Gastroesophageal sphincter (tissue), 4 donors: ENCODE data around the gene PORCN. TPM values are rescaled to one million over a fixed set of nuclear protein-coding genes. Genes with fewer than 3 reads are reported as not detected.
A peak's percentile ranks its signal among the peaks of the same experiment; 100 is the strongest.

Experiments
- ATAC-seq: fragments of 150-250 bp; one replicate; pipeline ENCODE4 v1.9.1; 2016; ENCODE audit warnings: mild to moderate bottlenecking, moderate library complexity
- H3K27ac ChIP-seq, 4 donors: fragments of 200-600 bp; sonication (generic) in 3 of 4; 1 replicate in 3 of 4; 2 replicates in 1 of 4; pipeline ENCODE4 v1.5.1; 2016 to 2019
- H3K27me3 ChIP-seq: fragments of 200-600 bp; sonication (generic); one replicate; pipeline ENCODE4 v1.5.1; 2019
- H3K36me3 ChIP-seq, 2 donors: fragments of 200-600 bp; sonication (generic); one replicate each; pipeline ENCODE4 v1.5.1; 2019; ENCODE audit warnings: control low read depth in 1 of 2
- H3K4me1 ChIP-seq, 3 donors: fragments of 200-600 bp; sonication (generic); 1 replicate in 2 of 3; 2 replicates in 1 of 3; pipeline ENCODE4 v1.5.1; 2016 to 2019; ENCODE audit warnings: control low read depth in 2 of 3
- H3K4me3 ChIP-seq, 2 donors: fragments of 200-600 bp; sonication (generic); one replicate each; pipeline ENCODE4 v1.5.1; 2019; ENCODE audit warnings: mild to moderate bottlenecking in 1 of 2, moderate library complexity in 1 of 2
- H3K9me3 ChIP-seq, 3 donors: fragments of 200-600 bp; sonication (generic); one replicate each; pipeline ENCODE4 v1.5.1; 2017 to 2019; ENCODE audit warnings: control low read depth in 2 of 3
- CTCF ChIP-seq, 4 experiments: fragments of 200-600 bp in 2 of 4; fragments of 450-650 bp in 2 of 4; sonication (generic) in 1 of 4; IDR thresholded peaks; one replicate each; pipeline ENCODE4 v1.5.1; 2017 to 2019; ENCODE audit warnings: antibody characterized with exemption in 4 of 4, mild to moderate bottlenecking in 2 of 4, moderate library complexity in 2 of 4
- EP300 ChIP-seq: sonication (generic); formaldehyde crosslinking; IDR thresholded peaks from one replicate; pipeline ENCODE4 v1.6.1; 2017; ENCODE audit warnings: antibody characterized with exemption, mild to moderate bottlenecking
- POLR2A ChIP-seq, 2 donors: fragments of 450-650 bp; IDR thresholded peaks; one replicate each; pipeline ENCODE4 v1.6.1; 2017; ENCODE audit warnings: antibody characterized with exemption in 2 of 2, mild to moderate bottlenecking in 2 of 2, moderate library complexity in 1 of 2
- POLR2AphosphoS5 ChIP-seq: sonication (generic); formaldehyde crosslinking; IDR thresholded peaks from one replicate; pipeline ENCODE4 v1.6.1; 2017; ENCODE audit warnings: antibody characterized with exemption
- WGBS, 2 donors: methylation state at CpG; one replicate each; pipeline ENCODE4 v1.1.5; 2018; ENCODE audit warnings: low coverage in 1 of 2; 5-methylcytosine and 5-hydroxymethylcytosine counted together
- total RNA-seq, 4 donors: library from RNA; depleted of rRNA; stranded (reverse); fragments of >200 nt; gene quantifications; one replicate each; pipeline ENCODE4 v1.1.0, GENCODE V29; 2016

Gene PORCN
- total RNA-seq, 4 donors from 2014 or later, result 9.4 to 21.0 (median 13.2) TPM

DNA sequence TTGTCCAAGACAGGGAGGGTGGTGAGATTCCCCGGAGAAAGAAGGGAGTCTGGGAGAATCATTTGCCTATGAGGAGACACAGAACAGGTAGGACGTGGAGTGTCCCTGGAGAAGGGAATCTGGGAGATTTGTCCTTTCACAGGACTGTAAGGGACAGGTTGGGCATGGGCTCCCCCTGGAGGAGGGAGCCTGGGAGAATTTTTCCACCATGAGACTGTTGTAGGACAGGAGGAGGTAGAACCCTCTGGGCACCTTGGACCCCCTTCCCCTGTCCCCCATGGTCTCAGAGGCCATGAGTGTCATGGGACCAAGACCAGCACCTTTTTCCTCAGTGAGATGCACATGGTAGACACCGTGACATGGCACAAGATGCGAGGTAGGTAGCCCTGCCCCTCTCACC lies 2.8 kb downstream of the PORCN start:
- Histone ChIP-seq H3K27ac (no peak overlapping the region), H3K27me3 (no peaks in the 10 kb centered on the region), H3K36me3 (peaks cover 0 to 27% of the 10 kb centered on the region in 2 donors), H3K4me1 (peaks cover 0 to 11% (median 0%) of the 10 kb centered on the region in 3 donors), H3K9me3 (no peaks in the 10 kb centered on the region), H3K4me3 (no peak overlapping the region)
- ATAC-seq, result no peak
- WGBS, 2 donors, result 52% methylated on average over 4 of the region's 4 CpGs; no CpG with 5 or more reads in 1 of the 2 donors
- TF ChIP-seq POLR2A (IDR thresholded peaks at IDR 0.05) (no peak), CTCF (IDR thresholded peaks at IDR 0.05) (peak in 1 of 4 experiments; percentile 33)

DNA sequence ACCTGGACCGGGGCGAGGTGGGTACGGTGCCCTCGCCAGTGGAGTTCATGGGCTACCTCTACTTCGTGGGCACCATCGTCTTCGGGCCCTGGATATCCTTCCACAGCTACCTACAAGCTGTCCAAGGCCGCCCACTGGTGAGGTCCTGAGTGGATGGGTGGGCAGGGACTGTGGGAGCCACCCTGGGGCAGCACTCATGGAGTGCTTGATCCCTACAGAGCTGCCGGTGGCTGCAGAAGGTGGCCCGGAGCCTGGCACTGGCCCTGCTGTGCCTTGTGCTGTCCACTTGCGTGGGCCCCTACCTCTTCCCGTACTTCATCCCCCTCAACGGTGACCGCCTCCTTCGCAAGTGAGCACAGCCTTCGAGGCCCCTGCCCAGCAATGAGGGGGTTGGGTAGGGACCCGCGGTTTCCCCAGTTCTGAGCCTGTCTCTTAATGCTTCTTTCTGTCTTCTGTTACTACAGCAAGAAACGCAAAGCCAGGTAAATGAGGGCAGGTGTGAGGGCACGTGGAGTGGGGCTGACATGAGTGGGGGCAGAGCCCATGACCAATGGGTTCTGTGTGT lies 3.7 kb downstream of the PORCN start:
- no peak overlapping the region for H3K4me3 ChIP-seq
- TF ChIP-seq CTCF (IDR thresholded peaks at IDR 0.05) (no peak), POLR2AphosphoS5 (no peak), POLR2A (IDR thresholded peaks at IDR 0.05) (no peak), EP300 (no peak)
- no peaks in the 10 kb centered on the region for H3K27me3 ChIP-seq
- no CpG with 5 or more reads among the region's 20 CpGs for WGBS, 2 donors
- peaks cover 0 to 11% (median 0%) of the 10 kb centered on the region in 3 donors for H3K4me1 ChIP-seq
- H3K36me3 ChIP-seq, result peaks cover 0 to 36% of the 10 kb centered on the region in 2 donors
- ATAC-seq, result no peak
- no peaks in the 10 kb centered on the region for H3K9me3 ChIP-seq
- no peak overlapping the region for H3K27ac ChIP-seq

- TF ChIP-seq CTCF (IDR thresholded peaks at IDR 0.05) (no peak), POLR2A (IDR thresholded peaks at IDR 0.05) (no peak), EP300 (no peak), POLR2AphosphoS5 (no peak)
- Histone ChIP-seq H3K4me1 (peaks cover 0 to 11% (median 0%) of the 10 kb centered on the region in 3 donors), H3K9me3 (no peaks in the 10 kb centered on the region), H3K27me3 (no peaks in the 10 kb centered on the region), H3K27ac (no peak overlapping the region), H3K4me3 (no peak overlapping the region), H3K36me3 (peaks cover 0 to 36% of the 10 kb centered on the region in 2 donors)
- WGBS, 2 donors, result 63% methylated on average over 2 of the region's 4 CpGs; no CpG with 5 or more reads in 1 of the 2 donors
- no peak for ATAC-seq
These were observed 4.9 kb downstream of the PORCN start for GRCh38 chrX:48513670-48514069.

GRCh38 chrX:48514126-48514806 lies 5.5 kb downstream of the PORCN start:
- Histone ChIP-seq H3K4me1 (peaks cover 0 to 10% (median 0%) of the 10 kb centered on the region in 3 donors), H3K36me3 (peaks cover 0 to 36% of the 10 kb centered on the region in 2 donors), H3K27ac (no peak overlapping the region), H3K27me3 (no peaks in the 10 kb centered on the region), H3K4me3 (no peak overlapping the region), H3K9me3 (no peaks in the 10 kb centered on the region)
- 60 to 100% methylated on average over 1 of the region's 16 CpGs for WGBS, 2 donors
- ATAC-seq, result no peak
- no peak for TF ChIP-seq POLR2A (IDR thresholded peaks at IDR 0.05)
- no peak for TF ChIP-seq POLR2AphosphoS5
- TF ChIP-seq EP300, result no peak
- TF ChIP-seq CTCF (IDR thresholded peaks at IDR 0.05), result no peak
